Activated T-helper 2 cell treated with anti-CD3 and anti-CD28 coated beads, Interferon-gamma antibody, Interleukin-2, Interleukin-4, amounts not matched to agents 10 μg/mL and 5 μg/mL and 100 μg/mL, durations not matched to agents 14 hours and 24 hours and 36 hours (primary cell): ENCODE measurements around the gene TRPM8. TPM values are rescaled to one million over a fixed set of nuclear protein-coding genes. Genes with fewer than 3 reads are reported as not detected.
A peak's percentile ranks its signal among the peaks of the same experiment; 100 is the strongest.

Source experiments
- DNase-seq: peaks from one replicate; pipeline ENCODE4 v3.0.0; 2021; ENCODE audit warnings: low spot score
- H3K27ac Mint-ChIP-seq: one replicate; pipeline ENCODE4 v1.8.0; 2021; ENCODE audit warnings: mixed read lengths
- H3K27me3 Mint-ChIP-seq: one replicate; pipeline ENCODE4 v1.8.0; 2021; ENCODE audit warnings: low read depth, mixed read lengths
- H3K36me3 Mint-ChIP-seq: one replicate; pipeline ENCODE4 v1.8.0; 2021; ENCODE audit warnings: low read depth, mixed read lengths
- H3K4me1 Mint-ChIP-seq: one replicate; pipeline ENCODE4 v1.8.0; 2021; ENCODE audit warnings: low read depth, mixed read lengths
- H3K4me3 Mint-ChIP-seq: one replicate; pipeline ENCODE4 v1.8.0; 2021; ENCODE audit warnings: low read depth, mild to moderate bottlenecking, moderate library complexity, mixed read lengths
- H3K9me3 Mint-ChIP-seq: one replicate; pipeline ENCODE4 v1.8.0; 2021; ENCODE audit warnings: mixed read lengths
- intact Hi-C: fragments of 100-400 bp; cut with micrococcal nuclease; formaldehyde crosslinking; loops from one replicate; pipeline ENCODE4 v1.15.1; 2023
- total RNA-seq: library from RNA; stranded (reverse); gene quantifications from 2 replicates; pipeline ENCODE4 v1.2.3, GENCODE V29; 2022

The TRPM8 gene
- total RNA-seq, 1 donor from 2014 or later: not detected

DNA sequence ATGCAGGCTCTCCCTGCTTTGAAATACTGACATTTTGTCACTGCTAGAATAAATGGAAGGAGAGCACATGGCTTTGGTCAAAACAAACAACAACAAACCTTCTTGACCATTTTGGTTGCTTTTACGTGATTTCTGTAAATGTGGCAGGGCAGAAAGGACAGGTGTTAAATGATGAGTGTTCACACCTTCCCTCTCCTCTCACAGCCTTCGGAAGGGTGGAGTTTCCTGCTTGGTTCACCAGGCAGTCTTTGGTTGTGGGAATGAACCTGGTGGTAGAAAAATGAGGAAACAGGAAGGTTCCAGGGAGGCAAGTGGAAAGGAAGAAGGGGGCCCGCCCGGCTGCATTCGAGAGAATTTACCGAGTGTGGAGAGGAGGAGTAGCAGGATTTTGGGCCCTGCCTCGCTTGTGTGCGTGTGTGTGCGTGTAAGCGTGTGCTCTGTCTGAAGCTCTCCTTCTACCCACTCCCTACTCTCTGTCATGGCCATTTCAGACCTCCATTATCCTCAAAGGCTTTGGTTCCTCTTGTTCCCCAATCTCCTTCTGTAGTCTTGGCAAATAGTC, 109.6 kb downstream of the TRPM8 start:
- H3K4me3 Mint-ChIP-seq: no peak overlapping the region

DNA sequence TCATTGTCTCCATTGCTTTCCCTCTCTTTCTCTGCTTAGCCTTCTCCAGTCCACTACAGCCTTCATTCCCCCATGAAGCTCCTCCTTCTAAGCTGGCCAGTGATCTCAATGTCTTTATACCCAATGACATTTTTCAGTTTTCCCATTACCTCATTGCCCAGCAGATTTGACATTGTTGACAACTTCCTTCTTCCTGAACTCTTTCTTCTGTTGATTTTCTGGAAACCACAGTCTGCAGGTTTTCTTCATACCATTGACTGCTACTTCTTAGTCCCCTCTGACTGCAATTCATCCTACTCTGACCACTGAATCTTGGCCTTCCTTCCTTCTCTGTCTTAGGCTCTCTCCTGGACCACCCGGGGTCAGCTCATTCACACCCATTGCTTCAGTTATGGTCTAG, 110.5 kb downstream of the TRPM8 start:
- no peak for DNase-seq
- H3K4me1 Mint-ChIP-seq: peaks cover 29% of the 10 kb centered on the region
- no peak overlapping the region for H3K27ac Mint-ChIP-seq
- H3K36me3 Mint-ChIP-seq: no peaks in the 10 kb centered on the region
- H3K9me3 Mint-ChIP-seq: peaks cover 11% of the 10 kb centered on the region
- peaks cover 29% of the 10 kb centered on the region for H3K27me3 Mint-ChIP-seq
- intact Hi-C loops: no loop called here
- no peak overlapping the region for H3K4me3 Mint-ChIP-seq

More for the DNA sequence above, 109.6 kb downstream of the TRPM8 start:
- Mint-ChIP-seq H3K27me3 (peaks cover 31% of the 10 kb centered on the region), H3K9me3 (peaks cover 7% of the 10 kb centered on the region), H3K36me3 (no peaks in the 10 kb centered on the region), H3K27ac (no peak overlapping the region), H3K4me1 (peaks cover 23% of the 10 kb centered on the region)
- intact Hi-C loops: no loop called here
- DNase-seq: no peak

DNA sequence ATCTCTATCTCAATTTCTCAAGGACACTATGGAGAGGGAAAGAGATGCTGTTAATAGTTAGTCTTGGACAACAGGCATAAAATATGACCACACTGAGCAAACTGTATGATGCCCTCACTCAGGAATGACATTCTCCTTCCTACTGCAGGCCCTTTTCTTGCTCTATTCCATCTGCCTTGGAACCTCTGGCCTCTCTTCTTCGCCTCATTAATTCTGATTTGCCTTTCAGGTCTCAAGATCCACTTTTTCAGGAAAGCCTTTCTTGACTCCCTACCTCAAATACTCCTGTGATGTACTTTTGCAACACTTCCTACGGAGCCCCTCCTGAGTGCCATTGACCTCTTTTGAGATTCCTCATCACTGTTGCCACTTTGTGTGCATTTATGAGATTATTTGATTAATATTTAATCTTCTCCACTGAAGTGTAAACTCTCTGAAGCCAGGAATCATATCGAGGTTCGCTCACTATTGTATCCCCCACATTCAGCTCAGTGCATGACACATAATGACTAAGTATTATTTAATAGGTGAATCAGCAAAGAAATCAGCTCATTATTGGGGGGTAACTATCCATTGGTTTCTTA, 112.1 kb downstream of the TRPM8 start:
- Mint-ChIP-seq H3K27ac (no peak overlapping the region), H3K27me3 (peaks cover 33% of the 10 kb centered on the region), H3K4me1 (peaks cover 31% of the 10 kb centered on the region), H3K36me3 (peaks cover 5% of the 10 kb centered on the region), H3K4me3 (no peak overlapping the region), H3K9me3 (peaks cover 14% of the 10 kb centered on the region)
- intact Hi-C loops: no loop called here
- no peak for DNase-seq

- intact Hi-C loops: no loop called here
- Mint-ChIP-seq H3K27me3 (peaks cover 33% of the 10 kb centered on the region), H3K4me1 (peaks cover 22% of the 10 kb centered on the region), H3K9me3 (peaks cover 23% of the 10 kb centered on the region), H3K27ac (no peak overlapping the region), H3K4me3 (no peak overlapping the region), H3K36me3 (peaks cover 5% of the 10 kb centered on the region)
- no peak for DNase-seq
Measured at GRCh38 chr2:234031207-234031606, 114.0 kb downstream of the TRPM8 start.

- peak; percentile 28 for DNase-seq
- Mint-ChIP-seq H3K27ac (peak overlapping the region; percentile 6), H3K9me3 (peaks cover 32% of the 10 kb centered on the region), H3K4me1 (peaks cover 16% of the 10 kb centered on the region), H3K36me3 (peaks cover 5% of the 10 kb centered on the region), H3K4me3 (no peak overlapping the region), H3K27me3 (peaks cover 33% of the 10 kb centered on the region)
- intact Hi-C loops: loop anchor here (2.0 kb wide), 1 partner anchor 42 kb away; no protein-coding TSS in a partner anchor
Measured at GRCh38 chr2:234032279-234032856, 115.2 kb downstream of the TRPM8 start.

- H3K4me3 Mint-ChIP-seq: no peak overlapping the region
- H3K4me1 Mint-ChIP-seq: peaks cover 11% of the 10 kb centered on the region
- peaks cover 5% of the 10 kb centered on the region for H3K36me3 Mint-ChIP-seq
- DNase-seq: no peak
- peaks cover 35% of the 10 kb centered on the region for H3K9me3 Mint-ChIP-seq
- H3K27ac Mint-ChIP-seq: no peak overlapping the region
- H3K27me3 Mint-ChIP-seq: peaks cover 32% of the 10 kb centered on the region
- intact Hi-C loops: loop anchor here (2.0 kb wide), 1 partner anchor 42 kb away; no protein-coding TSS in a partner anchor
Measured at GRCh38 chr2:234033174-234033573, 116.0 kb downstream of the TRPM8 start.

DNA sequence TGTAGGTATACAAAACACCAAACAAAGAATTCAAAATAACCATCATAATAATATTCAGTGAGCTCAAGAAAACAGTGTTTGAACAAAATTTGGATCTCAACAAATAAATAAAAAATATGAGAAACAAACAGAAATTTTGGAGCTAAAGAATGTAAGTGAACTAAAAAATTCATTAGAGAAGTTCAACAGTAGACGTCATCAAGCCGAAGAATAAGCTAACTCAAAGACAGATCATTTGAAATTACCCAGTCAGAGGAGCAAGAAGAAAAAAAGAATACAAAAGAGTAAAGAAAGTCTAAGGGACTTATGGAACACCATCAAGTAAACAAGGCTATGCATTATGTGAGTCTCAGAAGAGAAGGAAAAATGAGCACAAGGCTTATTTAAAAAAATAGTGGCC, 116.7 kb downstream of the TRPM8 start:
- H3K4me1 Mint-ChIP-seq: peaks cover 8% of the 10 kb centered on the region
- H3K27me3 Mint-ChIP-seq: peaks cover 31% of the 10 kb centered on the region
- intact Hi-C loops: loop anchor here (2.0 kb wide), 1 partner anchor 43 kb away; no protein-coding TSS in a partner anchor
- H3K4me3 Mint-ChIP-seq: no peak overlapping the region
- H3K9me3 Mint-ChIP-seq: peaks cover 35% of the 10 kb centered on the region
- no peak for DNase-seq
- H3K27ac Mint-ChIP-seq: no peak overlapping the region
- H3K36me3 Mint-ChIP-seq: peaks cover 5% of the 10 kb centered on the region

- Mint-ChIP-seq H3K36me3 (peaks cover 5% of the 10 kb centered on the region), H3K27me3 (peaks cover 44% of the 10 kb centered on the region), H3K4me1 (peaks cover 2% of the 10 kb centered on the region), H3K27ac (no peak overlapping the region), H3K9me3 (peaks cover 29% of the 10 kb centered on the region), H3K4me3 (no peak overlapping the region)
- intact Hi-C loops: no loop called here
- DNase-seq: no peak
Measured at GRCh38 chr2:234038076-234038802, 121.1 kb downstream of the TRPM8 start.

DNA sequence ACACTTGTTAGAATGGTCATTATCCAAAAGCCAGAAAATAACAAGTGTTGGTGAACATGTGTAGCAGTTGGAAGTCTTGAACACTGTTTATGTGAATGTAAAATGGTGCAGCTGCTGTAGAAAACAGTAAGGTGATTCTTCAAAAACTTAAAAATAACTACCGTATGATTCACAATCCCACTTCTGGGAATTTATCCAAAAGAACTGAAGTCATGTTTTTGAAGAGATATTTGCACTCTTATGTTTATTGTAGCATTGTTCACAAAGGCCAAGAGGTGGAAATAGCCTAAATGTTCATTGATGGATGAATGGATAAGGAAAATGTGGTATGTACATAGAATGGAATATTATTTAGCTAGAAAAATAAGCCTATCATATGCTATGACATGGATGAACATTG, 127.0 kb downstream of the TRPM8 start:
- Mint-ChIP-seq H3K4me1 (no peaks in the 10 kb centered on the region), H3K27ac (no peak overlapping the region), H3K4me3 (no peak overlapping the region), H3K36me3 (no peaks in the 10 kb centered on the region), H3K9me3 (no peaks in the 10 kb centered on the region), H3K27me3 (peaks cover 54% of the 10 kb centered on the region)
- DNase-seq: no peak
- intact Hi-C loops: no loop called here

DNA sequence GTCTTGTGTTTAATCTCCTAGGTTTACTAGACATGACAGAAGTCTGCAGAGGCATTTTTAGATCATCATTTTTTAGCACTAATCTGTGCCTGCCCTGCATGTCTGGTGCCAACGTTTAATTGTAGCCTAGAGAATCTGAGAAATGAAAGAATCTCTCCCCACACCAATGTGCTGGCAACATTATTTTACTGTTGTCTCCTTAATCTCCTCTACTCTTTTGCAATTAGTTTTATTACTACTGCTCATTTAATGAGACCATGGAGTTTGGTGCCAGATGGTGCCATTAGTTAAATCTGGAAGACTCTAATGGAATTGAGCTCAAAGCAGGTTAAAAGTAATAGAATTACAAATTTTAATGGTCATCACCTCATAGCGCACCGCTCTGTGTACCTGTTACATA, 129.3 kb downstream of the TRPM8 start:
- intact Hi-C loops: no loop called here

DNA sequence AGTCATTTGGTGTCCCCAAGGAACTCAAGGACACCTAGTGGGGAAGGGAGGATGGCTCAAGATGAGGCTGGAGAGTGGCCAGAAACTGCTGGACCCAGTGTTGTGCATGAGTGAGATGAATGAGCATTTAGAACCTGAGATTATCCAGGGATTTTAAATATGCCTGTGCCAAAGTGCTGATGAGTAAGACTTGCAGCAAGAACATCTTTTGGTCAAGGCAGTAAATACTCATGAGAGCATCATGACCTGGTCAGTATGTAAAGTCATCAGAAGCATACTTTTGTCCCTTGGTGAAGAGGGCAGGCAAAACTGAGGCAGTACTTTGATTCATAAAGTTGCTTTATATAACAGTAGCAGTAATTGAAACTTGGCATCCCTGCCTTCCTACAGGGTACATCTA, 130.2 kb downstream of the TRPM8 start:
- Mint-ChIP-seq H3K9me3 (no peaks in the 10 kb centered on the region), H3K27ac (no peak overlapping the region), H3K4me1 (no peaks in the 10 kb centered on the region), H3K4me3 (no peak overlapping the region), H3K36me3 (no peaks in the 10 kb centered on the region), H3K27me3 (peaks cover 51% of the 10 kb centered on the region)
- DNase-seq: no peak
- intact Hi-C loops: no loop called here

More for the DNA sequence above, 129.3 kb downstream of the TRPM8 start:
- H3K4me3 Mint-ChIP-seq: no peak overlapping the region
- no peaks in the 10 kb centered on the region for H3K4me1 Mint-ChIP-seq
- H3K27me3 Mint-ChIP-seq: peaks cover 50% of the 10 kb centered on the region
- no peaks in the 10 kb centered on the region for H3K36me3 Mint-ChIP-seq
- no peak overlapping the region for H3K27ac Mint-ChIP-seq
- no peak for DNase-seq
- no peaks in the 10 kb centered on the region for H3K9me3 Mint-ChIP-seq

DNA sequence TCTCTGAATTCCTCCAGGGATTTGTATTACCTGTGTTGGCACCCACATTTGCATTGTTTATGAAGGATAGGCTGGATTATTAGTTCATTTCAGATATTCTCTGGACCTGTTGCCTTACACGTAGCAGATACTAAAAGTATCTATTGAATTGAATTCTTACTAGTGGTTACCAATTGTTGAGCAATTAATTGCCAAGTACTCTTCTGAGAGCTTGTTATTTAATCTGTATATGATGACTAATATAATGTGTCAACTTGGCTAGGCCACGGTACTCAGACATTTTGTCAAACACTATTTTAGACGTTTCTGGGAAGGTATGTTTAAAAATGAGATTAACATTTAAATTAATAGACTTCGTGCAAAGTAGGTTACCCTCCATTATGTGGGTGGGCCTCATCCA, 130.9 kb downstream of the TRPM8 start:
- H3K27ac Mint-ChIP-seq: no peak overlapping the region
- no peak for DNase-seq
- intact Hi-C loops: no loop called here
- H3K36me3 Mint-ChIP-seq: no peaks in the 10 kb centered on the region
- H3K4me1 Mint-ChIP-seq: no peaks in the 10 kb centered on the region
- H3K27me3 Mint-ChIP-seq: peaks cover 53% of the 10 kb centered on the region
- no peak overlapping the region for H3K4me3 Mint-ChIP-seq
- H3K9me3 Mint-ChIP-seq: no peaks in the 10 kb centered on the region
